ENCODE results near the gene ORC6.

DNA sequence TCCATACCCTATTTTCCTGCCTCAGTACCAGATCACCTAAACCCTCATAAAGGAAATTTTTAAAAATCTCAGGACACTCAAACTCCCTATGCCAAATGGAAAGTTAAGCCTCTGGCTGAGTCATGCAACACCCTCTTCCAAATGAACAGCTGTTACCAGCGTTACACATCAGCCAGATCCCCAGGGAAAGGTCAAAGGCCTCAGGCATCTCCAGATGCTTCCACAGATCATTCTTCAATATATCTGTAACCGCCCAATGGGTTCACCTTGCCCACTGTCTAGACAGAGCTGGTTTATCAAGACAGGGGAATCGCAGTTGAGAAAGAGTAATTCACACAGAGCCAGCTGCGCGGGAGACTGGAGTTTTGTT lies 39.2 kb upstream of the ORC6 start:
- TF ChIP-seq, protein P1, sequence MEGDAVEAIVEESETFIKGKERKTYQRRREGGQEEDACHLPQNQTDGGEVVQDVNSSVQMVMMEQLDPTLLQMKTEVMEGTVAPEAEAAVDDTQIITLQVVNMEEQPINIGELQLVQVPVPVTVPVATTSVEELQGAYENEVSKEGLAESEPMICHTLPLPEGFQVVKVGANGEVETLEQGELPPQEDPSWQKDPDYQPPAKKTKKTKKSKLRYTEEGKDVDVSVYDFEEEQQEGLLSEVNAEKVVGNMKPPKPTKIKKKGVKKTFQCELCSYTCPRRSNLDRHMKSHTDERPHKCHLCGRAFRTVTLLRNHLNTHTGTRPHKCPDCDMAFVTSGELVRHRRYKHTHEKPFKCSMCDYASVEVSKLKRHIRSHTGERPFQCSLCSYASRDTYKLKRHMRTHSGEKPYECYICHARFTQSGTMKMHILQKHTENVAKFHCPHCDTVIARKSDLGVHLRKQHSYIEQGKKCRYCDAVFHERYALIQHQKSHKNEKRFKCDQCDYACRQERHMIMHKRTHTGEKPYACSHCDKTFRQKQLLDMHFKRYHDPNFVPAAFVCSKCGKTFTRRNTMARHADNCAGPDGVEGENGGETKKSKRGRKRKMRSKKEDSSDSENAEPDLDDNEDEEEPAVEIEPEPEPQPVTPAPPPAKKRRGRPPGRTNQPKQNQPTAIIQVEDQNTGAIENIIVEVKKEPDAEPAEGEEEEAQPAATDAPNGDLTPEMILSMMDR (IDR thresholded peaks at IDR 0.05; ENCODE audit: low read length), result no peak
- TF ChIP-seq EZH2 (IDR thresholded peaks at IDR 0.05; ENCODE audit: borderline replicate concordance, low read length), result no peak

All from OCI-LY1 (cell line).